Caco-2 (cell line): Measurements from ENCODE around the gene THEM4. TPM values are rescaled to one million over a fixed set of nuclear protein-coding genes. Genes with fewer than 3 reads are reported as not detected.

Source experiments
- BruUV-seq: library from RNA; stranded (reverse); fragments of 400-500 nt; replicated peaks from 2 replicates; lab custom pipeline; 2021; lab: Mats Ljungman, UMichigan
- CTCF ChIA-PET: fragments of 300-600 bp; sonication (Branson Sonifier 250); formaldehyde crosslinking; loops from one replicate; lab custom pipeline; 2022; ENCODE audit warnings: antibody characterized with exemption; lab: Charles Lee
- POLR2A ChIA-PET: fragments of 300-600 bp; sonication (Branson Sonifier 250); formaldehyde crosslinking; loops from one replicate; lab custom pipeline; 2022; ENCODE audit warnings: antibody characterized with exemption; lab: Charles Lee
- DNase-seq, 2 experiments: peaks; one replicate each; pipeline versions ENCODE4 v3.0.0 to v3.0.0-alpha.2; 2020 to 2022
- H3K27me3 ChIP-seq: replicated peaks from 2 replicates; pipeline ENCODE4 v1.6.0; 2011; ENCODE audit warnings: low read length; ENCODE audit not compliant: control insufficient read depth, insufficient read depth
- H3K36me3 ChIP-seq: 2 replicates; pipeline ENCODE4 v1.5.1; 2011; ENCODE audit warnings: low read length; ENCODE audit not compliant: control insufficient read depth, insufficient read depth
- H3K4me1 ChIP-seq: fragments of 250-450 bp; sonication (Bioruptor Pico); 2 replicates; pipeline ENCODE4 v1.5.1; 2020; ENCODE audit warnings: mild to moderate bottlenecking
- H3K4me3 ChIP-seq: 2 replicates; pipeline ENCODE4 v1.5.1; 2011; ENCODE audit warnings: low read depth, mild to moderate bottlenecking, control low read depth, low read length
- H3K9me3 ChIP-seq: fragments of 250-450 bp; sonication (Bioruptor Pico); 2 replicates; pipeline ENCODE4 v1.5.1; 2020; ENCODE audit warnings: mild to moderate bottlenecking, moderate library complexity
- H3K27ac Mint-ChIP-seq: one replicate; pipeline ENCODE4 v1.8.0; 2022; ENCODE audit warnings: mixed read lengths; ENCODE audit not compliant: unreplicated experiment
- H3K27me3 Mint-ChIP-seq: one replicate; pipeline ENCODE4 v1.8.0; 2022; ENCODE audit warnings: mixed read lengths; ENCODE audit not compliant: insufficient read depth, unreplicated experiment
- H3K36me3 Mint-ChIP-seq: one replicate; pipeline ENCODE4 v1.8.0; 2022; ENCODE audit warnings: mild to moderate bottlenecking, mixed read lengths; ENCODE audit not compliant: insufficient read depth, unreplicated experiment
- H3K4me1 Mint-ChIP-seq: one replicate; pipeline ENCODE4 v1.8.0; 2022; ENCODE audit warnings: low read depth, mixed read lengths; ENCODE audit not compliant: unreplicated experiment
- H3K4me3 Mint-ChIP-seq: one replicate; pipeline ENCODE4 v1.8.0; 2022; ENCODE audit warnings: mild to moderate bottlenecking, moderate library complexity, mixed read lengths; ENCODE audit not compliant: unreplicated experiment
- H3K9me3 Mint-ChIP-seq: one replicate; pipeline ENCODE4 v1.8.0; 2022; ENCODE audit warnings: mixed read lengths; ENCODE audit not compliant: unreplicated experiment
- CTCF ChIP-seq, 2 experiments: fragments of 200-600 bp in 1 of 2; IDR thresholded peaks; 1 replicate in 1 of 2; 2 replicates in 1 of 2; pipeline versions ENCODE4 v1.5.1 to v1.8.0; 2011 to 2022; ENCODE audit warnings: antibody characterized with exemption in 1 of 2, control low read depth in 1 of 2, inconsistent platforms in 1 of 2, low read depth in 1 of 2, low read length in 1 of 2, mild to moderate bottlenecking in 1 of 2, moderate library complexity in 1 of 2; ENCODE audit not compliant: insufficient read depth in 1 of 2, severe bottlenecking in 1 of 2, unreplicated experiment in 1 of 2
- intact Hi-C: fragments of 100-400 bp; cut with micrococcal nuclease; formaldehyde crosslinking; loops from one replicate; pipeline ENCODE4 v1.10.0; 2022; ENCODE audit not compliant: unreplicated experiment
- total RNA-seq: library from RNA; stranded (reverse); gene quantifications from 2 replicates; pipeline ENCODE4 v1.2.3, GENCODE V29; 2022

THEM4 gene
- total RNA-seq, 1 experiment from 2014 or later: 9.5 TPM

DNA sequence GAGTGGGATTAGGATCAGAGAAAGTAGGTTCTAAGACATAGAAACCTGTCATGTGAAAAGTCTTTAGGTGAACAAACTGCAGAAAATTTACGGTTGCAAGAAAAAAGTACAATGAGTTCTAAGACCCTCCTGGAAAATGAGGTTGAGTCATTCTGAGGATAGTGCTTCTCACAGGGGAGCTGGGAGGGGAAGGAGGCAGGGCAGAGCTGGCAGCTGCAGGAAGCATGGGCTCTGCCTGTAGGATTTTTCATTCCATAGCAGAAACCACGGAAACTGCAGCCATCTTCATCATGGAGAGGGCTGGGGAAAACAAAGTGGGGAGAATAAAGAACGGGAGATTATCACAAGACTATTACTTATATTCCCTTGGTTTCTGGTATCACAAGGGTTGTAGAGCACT, 25.8 kb upstream of the THEM4 start:
- no peaks in the 10 kb centered on the region for H3K9me3 Mint-ChIP-seq

DNA sequence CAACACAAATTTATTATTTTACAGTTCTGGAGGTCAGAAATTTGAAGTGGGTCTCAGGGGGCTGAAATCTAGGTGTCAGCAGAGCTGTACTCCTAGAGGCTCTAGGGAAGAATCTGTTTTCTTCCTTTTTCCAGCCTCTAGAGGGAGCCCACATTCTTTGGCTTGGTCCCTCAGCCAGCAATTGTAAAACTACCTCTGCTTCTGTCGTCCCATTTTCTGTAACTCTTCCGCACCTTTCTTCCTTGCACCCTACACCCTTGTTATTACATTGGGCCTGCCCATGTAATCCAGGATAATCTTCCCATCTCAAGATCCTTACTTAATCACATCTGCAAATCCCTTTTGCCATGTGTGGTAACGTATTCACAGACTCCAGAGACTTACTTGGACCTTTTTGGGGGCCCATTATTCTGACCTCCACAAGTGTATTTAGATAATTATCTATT, 24.8 kb upstream of the THEM4 start:
- H3K4me3 ChIP-seq: no peak overlapping the region
- DNase-seq: peak; percentile 48 to 78
- no peaks in the 10 kb centered on the region for H3K9me3 ChIP-seq
- H3K27me3 ChIP-seq: no peaks in the 10 kb centered on the region
- Mint-ChIP-seq H3K27me3 (no peaks in the 10 kb centered on the region), H3K4me3 (no peak overlapping the region), H3K36me3 (no peaks in the 10 kb centered on the region), H3K27ac (peak overlapping the region; percentile 63), H3K4me1 (peaks cover 34% of the 10 kb centered on the region), H3K9me3 (no peaks in the 10 kb centered on the region)
- ChIA-PET CTCF (interaction anchor here (0.9 to 5.0 kb wide), 7 partner anchors 34 to 252 kb away, joined by 3 to 120 read pairs (median 7); partner anchors contain the start of gene S100A11), POLR2A (no interaction called here)
- peak; percentile 85 to 87 for TF ChIP-seq CTCF (IDR thresholded peaks at IDR 0.05; ENCODE audit: insufficient read depth in 1 of 2, low read depth in 1 of 2, low read length in 1 of 2, severe bottlenecking in 1 of 2, unreplicated experiment in 1 of 2)
- H3K36me3 ChIP-seq: no peaks in the 10 kb centered on the region
- H3K4me1 ChIP-seq: peaks cover 32% of the 10 kb centered on the region
- BruUV-seq: no TSS peak
- intact Hi-C loops: loop anchor here (1.0 to 10.0 kb wide), 4 partner anchors 49 to 100 kb away; no protein-coding TSS in a partner anchor

More for the DNA sequence above, 25.8 kb upstream of the THEM4 start:
- Mint-ChIP-seq H3K4me1 (peaks cover 35% of the 10 kb centered on the region), H3K36me3 (no peaks in the 10 kb centered on the region), H3K27ac (peak overlapping the region; percentile 78), H3K4me3 (peak overlapping the region; percentile 32), H3K27me3 (no peaks in the 10 kb centered on the region)
- H3K4me3 ChIP-seq: no peak overlapping the region
- intact Hi-C loops: loop anchor here (10.0 kb wide), 1 partner anchor 50 kb away; no protein-coding TSS in a partner anchor
- H3K4me1 ChIP-seq: peaks cover 32% of the 10 kb centered on the region
- TF ChIP-seq CTCF (IDR thresholded peaks at IDR 0.05; ENCODE audit: insufficient read depth in 1 of 2, low read depth in 1 of 2, low read length in 1 of 2, severe bottlenecking in 1 of 2, unreplicated experiment in 1 of 2): no peak
- DNase-seq: no peak
- H3K27me3 ChIP-seq: no peaks in the 10 kb centered on the region
- no peaks in the 10 kb centered on the region for H3K9me3 ChIP-seq
- ChIA-PET POLR2A (interaction anchor here (1.2 kb wide), 1 partner anchor 26 kb away, joined by 5 read pairs; the partner anchor contains the start of gene THEM4), CTCF (interaction anchor here (0.8 to 5.0 kb wide), 6 partner anchors 33 to 99 kb away, joined by 3 to 120 read pairs (median 7); no protein-coding TSS in a partner anchor)
- H3K36me3 ChIP-seq: no peaks in the 10 kb centered on the region
- BruUV-seq: no TSS peak

DNA sequence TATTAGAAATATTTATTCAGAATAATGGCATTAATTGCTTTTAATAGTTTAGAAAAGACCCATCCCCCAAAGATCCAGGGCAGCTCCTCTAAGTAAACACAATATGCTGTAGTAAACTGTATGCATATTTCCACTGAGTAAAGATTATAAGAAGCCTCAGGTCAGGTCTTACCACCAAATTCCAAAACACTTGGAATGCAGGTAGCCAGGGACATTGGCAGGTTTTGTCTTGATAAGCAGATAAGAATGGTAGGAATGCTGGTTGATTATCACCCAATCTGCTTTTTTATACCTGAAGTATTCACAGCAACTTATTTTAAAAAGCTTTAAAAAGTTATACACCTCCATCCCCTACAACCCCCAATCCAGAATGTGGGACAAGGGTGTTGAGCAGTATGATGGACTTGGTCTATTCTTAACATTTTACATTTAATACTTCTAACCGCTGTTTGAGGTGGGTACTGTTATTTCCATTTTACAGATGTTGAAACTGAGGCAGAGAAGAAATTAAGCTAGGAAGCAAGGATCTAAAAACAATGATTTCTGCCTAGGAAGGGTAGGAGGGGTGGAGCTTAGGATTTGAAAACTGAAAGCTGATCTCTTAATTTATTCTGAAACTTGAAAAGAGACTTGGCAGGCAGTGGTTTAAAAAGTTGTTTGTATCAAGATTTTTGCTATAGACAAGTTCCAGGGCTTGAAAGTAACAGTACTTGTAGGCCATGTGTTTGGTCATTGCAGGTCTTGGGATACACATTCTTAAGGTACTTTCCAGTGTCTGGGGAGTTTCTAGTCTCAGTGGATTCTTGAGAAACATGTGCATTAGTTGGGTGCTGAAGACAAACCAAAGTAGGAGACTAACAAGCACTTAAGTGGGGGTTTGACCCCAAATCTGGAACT, 15.6 kb upstream of the THEM4 start:
- no peak overlapping the region for H3K4me3 ChIP-seq
- no peaks in the 10 kb centered on the region for H3K9me3 ChIP-seq
- Mint-ChIP-seq H3K4me1 (peaks cover 14% of the 10 kb centered on the region), H3K9me3 (peaks cover 5% of the 10 kb centered on the region), H3K36me3 (no peaks in the 10 kb centered on the region), H3K4me3 (no peak overlapping the region), H3K27me3 (no peaks in the 10 kb centered on the region), H3K27ac (peak overlapping the region; percentile 60)
- peaks cover 38% of the 10 kb centered on the region for H3K4me1 ChIP-seq
- ChIA-PET POLR2A (no interaction called here), CTCF (interaction anchor here (1.0 to 1.2 kb wide), 2 partner anchors 16 to 110 kb away, joined by 3 read pairs; partner anchors contain the start of gene THEM4)
- intact Hi-C loops: loop anchor here (1.0 kb wide), 1 partner anchor 16 kb away; the partner anchor contains the start of gene THEM4
- peak; percentile 56 to 67 for DNase-seq
- no TSS peak for BruUV-seq
- TF ChIP-seq CTCF (IDR thresholded peaks at IDR 0.05; ENCODE audit: insufficient read depth in 1 of 2, low read depth in 1 of 2, low read length in 1 of 2, severe bottlenecking in 1 of 2, unreplicated experiment in 1 of 2): no peak
- no peaks in the 10 kb centered on the region for H3K27me3 ChIP-seq
- no peaks in the 10 kb centered on the region for H3K36me3 ChIP-seq
